Measurements from ENCODE around the gene POC1A. TPM values are rescaled to one million over a fixed set of nuclear protein-coding genes. Genes with fewer than 3 reads are reported as not detected.

The POC1A gene
- total and polyA plus RNA-seq, 2 of the 8 experiments (the other 6 are each of a cell fraction or from before 2014, with no cell fraction given) = 35.7 to 39.2 TPM

DNA sequence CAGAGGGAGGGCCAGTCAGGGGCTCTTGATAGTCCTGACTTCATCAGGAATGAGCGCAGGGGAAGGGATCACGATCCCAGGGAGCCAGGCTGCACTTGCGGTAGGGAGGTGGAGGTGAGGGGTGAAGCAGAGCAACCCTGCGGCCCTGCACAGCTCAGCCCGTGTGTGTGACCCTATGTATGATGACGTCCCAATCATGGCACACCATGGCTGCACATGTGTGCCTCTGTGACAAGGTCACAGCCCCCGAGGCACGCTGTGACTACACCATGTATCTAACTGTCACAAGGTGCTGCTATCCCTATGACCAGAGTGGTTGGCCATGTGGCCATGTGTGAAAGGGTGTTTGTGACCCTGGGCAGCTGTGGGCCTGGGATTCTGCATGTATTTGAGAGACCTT, 30.5 kb upstream of the POC1A start:
- Histone ChIP-seq H3K14ac (ENCODE audit: insufficient read length) (no peak overlapping the region), H3K79me1 (ENCODE audit: low read depth, low read length) (no peaks in the 10 kb centered on the region), H2BK5ac (ENCODE audit: low read depth, low read length) (no peak overlapping the region), H2BK120ac (replicated peaks; ENCODE audit: low read depth, low read length) (no peak overlapping the region), H3K56ac (replicated peaks; ENCODE audit: insufficient read length, low read depth, low read length) (no peak overlapping the region), H3K9ac (replicated peaks in 1 of 4; ENCODE audit: extremely low read depth in 1 of 4, low read depth in 3 of 4, low read length in 3 of 4) (no peak overlapping the region), H2AK5ac (ENCODE audit: low read depth, low read length) (no peak overlapping the region), H4K91ac (replicated peaks; ENCODE audit: insufficient read length, low read length) (no peak overlapping the region), H2BK15ac (ENCODE audit: low read length) (no peak overlapping the region), H4K5ac (ENCODE audit: insufficient read length, low read depth, low read length) (no peak overlapping the region), H3K27ac (ENCODE audit: low read depth, low read length) (no peak overlapping the region), H4K20me1 (replicated peaks in 1 of 2; ENCODE audit: control insufficient read depth in 1 of 2, insufficient read depth in 2 of 2, low read length in 2 of 2) (no peaks in the 10 kb centered on the region), H4K8ac (ENCODE audit: extremely low read depth, insufficient read depth, low read length) (no peak overlapping the region), H3K27me3 (replicated peaks in 1 of 4; ENCODE audit: control insufficient read depth in 3 of 4, extremely low read depth in 1 of 4, insufficient read depth in 3 of 4, low read length in 3 of 4) (no peaks in the 10 kb centered on the region), H2BK12ac (ENCODE audit: low read depth, low read length) (no peak overlapping the region), H3K23ac (ENCODE audit: insufficient read length) (no peak overlapping the region), H2BK20ac (ENCODE audit: low read length) (no peak overlapping the region), H3K9me3 (ENCODE audit: insufficient read depth in 2 of 2, low read depth in 1 of 2, low read length in 1 of 2) (no peaks in the 10 kb centered on the region), H3K23me2 (ENCODE audit: low read depth, low read length) (no peaks in the 10 kb centered on the region; the same call in 1 of the 2 replicates), H3K4ac (replicated peaks; ENCODE audit: insufficient read length, low read depth, low read length) (no peak overlapping the region), H3K36me3 (ENCODE audit: control insufficient read depth in 2 of 4, insufficient read depth in 4 of 4, low read length in 3 of 4) (no peaks in the 10 kb centered on the region), H3K4me2 (ENCODE audit: insufficient read depth in 1 of 2, low read depth in 2 of 2, low read length in 2 of 2) (no peak overlapping the region), H3K4me1 (replicated peaks in 1 of 4; ENCODE audit: control insufficient read depth in 3 of 4, insufficient read depth in 4 of 4, low read length in 3 of 4) (peaks cover 0 to 2% (median 1%) of the 10 kb centered on the region in 4 experiments; a peak in 2 of 7 replicates), H3K18ac (ENCODE audit: extremely low read depth, low read length) (no peak overlapping the region), H2AFZ (ENCODE audit: low read length) (no peak overlapping the region), H3K4me3 (ENCODE audit: extremely low read depth in 1 of 4, insufficient read depth in 2 of 4, low read depth in 3 of 4, low read length in 4 of 4) (no peak overlapping the region), H3K79me2 (ENCODE audit: control insufficient read depth in 1 of 2, insufficient read depth in 2 of 2, low read length in 2 of 2) (no peaks in the 10 kb centered on the region)
- 89% methylated on average over 8 of the region's 8 CpGs; no CpG with 5 or more reads in 1 of the 2 experiments for WGBS, 2 experiments (ENCODE audit: extremely low coverage in 1 of 2, insufficient coverage in 1 of 2, insufficient read length in 1 of 2, insufficient replicate concordance in 2 of 2, low coverage in 1 of 2, low lambda C conversion rate in 2 of 2, missing lambda C conversion rate in 1 of 2)
- ChIA-PET POLR2A (ENCODE audit: partially characterized antibody) (no interaction called here), CTCF (ENCODE audit: partially characterized antibody) (interaction anchor here (1.0 to 4.6 kb wide), 7 partner anchors 8 to 64 kb away, joined by 3 to 26 read pairs (median 3); no protein-coding TSS in a partner anchor)
- FAIRE-seq = no peak
- no peak for DNase-seq (ENCODE audit: low read depth in 1 of 2, low spot score in 2 of 2)
- TF ChIP-seq BRCA1 (IDR thresholded peaks at IDR 0.05; ENCODE audit: low read depth, low read length) (no peak), PHF8 (conservative IDR thresholded peaks at IDR 0.05; ENCODE audit: low read depth, low read length) (no peak), MAFK (IDR thresholded peaks at IDR 0.05; ENCODE audit: low read depth, low read length) (no peak), BACH1 (IDR thresholded peaks at IDR 0.05; ENCODE audit: low read length) (no peak), CBX5 (IDR thresholded peaks at IDR 0.05; ENCODE audit: low read depth, low read length) (no peak)
- TF ChIP-seq, protein P1, sequence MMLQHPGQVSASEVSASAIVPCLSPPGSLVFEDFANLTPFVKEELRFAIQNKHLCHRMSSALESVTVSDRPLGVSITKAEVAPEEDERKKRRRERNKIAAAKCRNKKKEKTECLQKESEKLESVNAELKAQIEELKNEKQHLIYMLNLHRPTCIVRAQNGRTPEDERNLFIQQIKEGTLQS (IDR thresholded peaks at IDR 0.05; ENCODE audit: insufficient read depth, low read depth, low read length) = no peak

All from H1 (cell line).